Activated B cell treated with CpG ODN at 0.5 μM for 24 hours (primary cell): ENCODE measurements around the gene SCAPER. TPM values are rescaled to one million over a fixed set of nuclear protein-coding genes. Genes with fewer than 3 reads are reported as not detected.

Experiments
- ATAC-seq: fragments of 200-7000 bp; cut with Tn5 transposase; one replicate; pipeline ENCODE4 v1.10.0; 2021; ENCODE audit warnings: low read depth, mild to moderate bottlenecking, moderate library complexity
- CTCF ChIA-PET: fragments of 350-600 bp; sonication (Branson Sonifier 250); formaldehyde crosslinking; loops from one replicate; lab custom pipeline; 2021; ENCODE audit warnings: antibody characterized with exemption; lab: Charles Lee
- POLR2A ChIA-PET: fragments of 350-600 bp; sonication (Branson Sonifier 250); formaldehyde crosslinking; loops from one replicate; lab custom pipeline; 2021; ENCODE audit warnings: antibody characterized with exemption; lab: Charles Lee
- DNase-seq: peaks from one replicate; pipeline ENCODE4 v3.0.0; 2022
- H3K27ac Mint-ChIP-seq: one replicate; pipeline ENCODE4 v1.8.0; 2020; ENCODE audit warnings: mixed read lengths
- H3K27me3 Mint-ChIP-seq: one replicate; pipeline ENCODE4 v1.8.0; 2021; ENCODE audit warnings: mixed read lengths
- H3K36me3 Mint-ChIP-seq: one replicate; pipeline ENCODE4 v1.8.0; 2021; ENCODE audit warnings: low read depth, mixed read lengths
- H3K4me1 Mint-ChIP-seq: one replicate; pipeline ENCODE4 v1.8.0; 2021; ENCODE audit warnings: mixed read lengths
- H3K4me3 Mint-ChIP-seq: one replicate; pipeline ENCODE4 v1.8.0; 2020; ENCODE audit warnings: mild to moderate bottlenecking, mixed read lengths
- H3K9me3 Mint-ChIP-seq: one replicate; pipeline ENCODE4 v1.8.0; 2020; ENCODE audit warnings: mixed read lengths
- CTCF ChIP-seq: fragments of 200-600 bp; IDR thresholded peaks from one replicate; pipeline ENCODE4 v1.8.0; 2022; ENCODE audit warnings: antibody characterized with exemption, mild to moderate bottlenecking
- intact Hi-C: fragments of 100-400 bp; cut with micrococcal nuclease; formaldehyde crosslinking; loops from one replicate; pipeline ENCODE4 v1.15.1; 2024
- total RNA-seq: library from RNA; stranded (reverse); gene quantifications from 2 replicates; pipeline ENCODE4 v1.2.3, GENCODE V29; 2022

SCAPER gene
- total RNA-seq, 1 donor from 2014 or later, result 38.8 TPM

GRCh38 chr15:76338486-76339304 lies 566.4 kb downstream of the SCAPER start:
- TF ChIP-seq CTCF, result no peak
- intact Hi-C loops, result loop anchor here (5.0 to 10.0 kb wide), 2 partner anchors 504 to 526 kb away; no protein-coding TSS in a partner anchor
- H3K27ac Mint-ChIP-seq, result peak overlapping the region; percentile 9
- no peaks in the 10 kb centered on the region for H3K9me3 Mint-ChIP-seq
- H3K4me1 Mint-ChIP-seq, result peaks cover 73% of the 10 kb centered on the region
- POLR2A ChIA-PET, result no interaction called here
- peak overlapping the region; percentile 86 for H3K4me3 Mint-ChIP-seq
- H3K27me3 Mint-ChIP-seq, result peaks cover 59% of the 10 kb centered on the region
- CTCF ChIA-PET, result no interaction called here
- H3K36me3 Mint-ChIP-seq, result no peaks in the 10 kb centered on the region
- DNase-seq, result no peak
- ATAC-seq, result no peak

DNA sequence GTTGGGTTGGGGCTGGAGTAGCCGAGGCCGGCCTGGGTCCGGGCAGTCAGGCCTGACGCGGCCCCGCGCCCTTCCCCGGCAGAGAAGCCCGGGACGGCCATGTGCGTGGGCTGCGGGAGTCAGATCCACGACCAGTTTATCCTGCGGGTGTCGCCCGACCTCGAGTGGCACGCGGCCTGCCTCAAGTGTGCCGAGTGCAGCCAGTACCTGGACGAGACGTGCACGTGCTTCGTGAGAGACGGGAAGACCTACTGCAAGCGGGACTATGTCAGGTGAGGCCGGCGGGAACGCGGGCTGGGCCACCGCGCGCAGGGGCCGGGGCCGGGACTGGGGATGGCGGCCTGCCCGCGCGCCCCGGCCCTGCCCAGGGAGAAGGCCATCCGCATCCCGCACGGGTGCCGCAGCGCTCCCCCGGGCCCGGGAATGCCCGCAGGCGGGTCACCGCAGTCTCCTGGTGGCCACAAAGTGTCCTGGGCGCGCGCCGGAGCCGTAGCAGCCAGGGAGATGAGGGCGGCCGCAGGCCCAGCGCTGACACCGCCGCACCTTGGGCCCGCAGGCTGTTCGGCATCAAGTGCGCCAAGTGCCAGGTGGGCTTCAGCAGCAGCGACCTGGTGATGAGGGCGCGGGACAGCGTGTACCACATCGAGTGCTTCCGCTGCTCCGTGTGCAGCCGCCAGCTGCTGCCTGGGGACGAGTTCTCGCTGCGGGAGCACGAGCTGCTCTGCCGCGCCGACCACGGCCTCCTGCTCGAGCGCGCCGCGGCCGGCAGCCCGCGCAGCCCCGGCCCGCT lies 567.2 kb downstream of the SCAPER start:
- Mint-ChIP-seq H3K4me3 (peak overlapping the region; percentile 78), H3K36me3 (no peaks in the 10 kb centered on the region), H3K27me3 (peaks cover 56% of the 10 kb centered on the region), H3K4me1 (peaks cover 65% of the 10 kb centered on the region), H3K9me3 (no peaks in the 10 kb centered on the region), H3K27ac (no peak overlapping the region)
- ChIA-PET CTCF (no interaction called here), POLR2A (interaction anchor here (0.6 kb wide), 2 partner anchors 493 to 495 kb away, joined by 3 read pairs; no protein-coding TSS in a partner anchor)
- intact Hi-C loops, result loop anchor here (5.0 to 10.0 kb wide), 2 partner anchors 504 to 527 kb away; no protein-coding TSS in a partner anchor
- no peak for ATAC-seq
- no peak for TF ChIP-seq CTCF
- DNase-seq, result peak; percentile 45

GRCh38 chr15:76337059-76337695 lies 568.0 kb downstream of the SCAPER start:
- ChIA-PET CTCF (no interaction called here), POLR2A (interaction anchor here (0.5 to 2.0 kb wide), 5 partner anchors 26 to 496 kb away, joined by 3 to 16 read pairs (median 4); partner anchors contain the start of gene ETFA)
- Mint-ChIP-seq H3K4me1 (peaks cover 64% of the 10 kb centered on the region), H3K27ac (peak overlapping the region; percentile 60), H3K36me3 (no peaks in the 10 kb centered on the region), H3K9me3 (no peaks in the 10 kb centered on the region), H3K27me3 (peaks cover 62% of the 10 kb centered on the region), H3K4me3 (peak overlapping the region; percentile 78)
- ATAC-seq (no peak), DNase-seq (no peak)
- intact Hi-C loops, result loop anchor here (5.0 to 10.0 kb wide), 2 partner anchors 505 to 528 kb away; no protein-coding TSS in a partner anchor
- TF ChIP-seq CTCF, result no peak

- H3K27me3 Mint-ChIP-seq, result peaks cover 56% of the 10 kb centered on the region
- H3K4me3 Mint-ChIP-seq, result peak within 1 kb of the TSS; percentile 82
- ChIA-PET POLR2A (interaction anchor here (0.5 to 2.0 kb wide), 8 partner anchors 9 to 885 kb away, joined by 3 to 16 read pairs (median 4); partner anchors contain the start of genes ETFA and SIN3A), CTCF (interaction anchor here (1.2 kb wide), 1 partner anchor 10 kb away, joined by 3 read pairs; no protein-coding TSS in a partner anchor)
- peak within 1 kb of the TSS; percentile 60 for H3K27ac Mint-ChIP-seq
- H3K9me3 Mint-ChIP-seq, result no peaks in the 10 kb centered on the region
- no peaks in the 10 kb centered on the region for H3K36me3 Mint-ChIP-seq
- intact Hi-C loops, result loop anchor here (5.0 to 10.0 kb wide), 2 partner anchors 506 to 528 kb away; no protein-coding TSS in a partner anchor
- ATAC-seq, result peak; percentile 43
- DNase-seq, result peak; percentile 45
- peaks cover 57% of the 10 kb centered on the region for H3K4me1 Mint-ChIP-seq
- no peak for TF ChIP-seq CTCF
These were observed 568.7 kb downstream of the SCAPER start, which contains the start of gene ISL2 for GRCh38 chr15:76336254-76337058. Gene ISL2 (plus strand): TSS chr15:76336773. CDS start chr15:76336884, 111 bp downstream.
